ENCODE results near the gene GBP5.
A peak's percentile ranks its signal among the peaks of the same experiment; 100 is the strongest.

The GBP5 gene

DNA sequence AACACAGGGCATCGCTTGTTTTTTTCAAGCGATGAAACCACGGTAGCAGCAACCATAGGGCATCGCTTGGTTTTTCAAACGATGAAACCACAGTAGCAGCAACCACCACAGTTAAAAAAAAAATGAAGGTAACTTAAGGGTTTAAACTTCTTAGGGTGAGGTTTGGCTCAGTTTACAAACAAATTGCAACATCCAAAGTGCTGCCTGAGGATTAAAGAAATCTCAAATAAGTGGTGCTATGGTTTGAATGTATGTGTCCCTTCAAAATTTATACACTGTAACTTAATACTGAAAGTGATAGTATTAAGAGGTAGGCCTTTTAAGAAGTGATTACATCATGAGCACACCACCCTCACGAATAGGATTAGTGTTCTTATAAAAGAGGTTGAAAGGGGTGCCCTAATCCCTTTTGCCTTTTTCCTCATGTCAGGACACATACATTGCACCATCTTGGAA is 6.4 kb upstream of the GBP5 start:
- no peak overlapping the region for H3K4me3 ChIP-seq (replicated peaks in 1 of 2; ENCODE audit: low read depth in 2 of 2, low read length in 2 of 2)

DNA sequence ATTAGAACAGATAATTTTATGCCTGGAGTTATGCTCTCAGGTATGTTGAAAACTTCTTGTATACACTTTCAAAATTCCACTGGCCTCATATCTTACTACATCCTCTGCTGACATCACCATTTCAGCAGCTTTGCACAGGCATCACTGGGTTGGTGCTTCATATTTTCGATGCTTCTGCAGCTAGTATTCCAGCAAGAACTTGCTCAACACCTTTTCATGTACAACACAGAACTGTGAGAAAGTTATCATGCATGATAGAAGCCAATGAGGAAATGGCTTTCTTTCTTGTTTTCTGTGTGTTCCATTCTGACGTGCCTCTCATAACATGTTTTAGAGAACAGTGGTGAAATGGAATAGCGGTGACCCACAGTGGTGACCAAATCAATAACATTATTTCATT is 5.1 kb upstream of the GBP5 start:
- peak in 1 of 2 donors; percentile 5 for DNase-seq (ENCODE audit: low read depth in 2 of 2)
- no peak overlapping the region for H3K4me3 ChIP-seq (replicated peaks in 1 of 2; ENCODE audit: low read depth in 2 of 2, low read length in 2 of 2)
- TF ChIP-seq, protein P1, sequence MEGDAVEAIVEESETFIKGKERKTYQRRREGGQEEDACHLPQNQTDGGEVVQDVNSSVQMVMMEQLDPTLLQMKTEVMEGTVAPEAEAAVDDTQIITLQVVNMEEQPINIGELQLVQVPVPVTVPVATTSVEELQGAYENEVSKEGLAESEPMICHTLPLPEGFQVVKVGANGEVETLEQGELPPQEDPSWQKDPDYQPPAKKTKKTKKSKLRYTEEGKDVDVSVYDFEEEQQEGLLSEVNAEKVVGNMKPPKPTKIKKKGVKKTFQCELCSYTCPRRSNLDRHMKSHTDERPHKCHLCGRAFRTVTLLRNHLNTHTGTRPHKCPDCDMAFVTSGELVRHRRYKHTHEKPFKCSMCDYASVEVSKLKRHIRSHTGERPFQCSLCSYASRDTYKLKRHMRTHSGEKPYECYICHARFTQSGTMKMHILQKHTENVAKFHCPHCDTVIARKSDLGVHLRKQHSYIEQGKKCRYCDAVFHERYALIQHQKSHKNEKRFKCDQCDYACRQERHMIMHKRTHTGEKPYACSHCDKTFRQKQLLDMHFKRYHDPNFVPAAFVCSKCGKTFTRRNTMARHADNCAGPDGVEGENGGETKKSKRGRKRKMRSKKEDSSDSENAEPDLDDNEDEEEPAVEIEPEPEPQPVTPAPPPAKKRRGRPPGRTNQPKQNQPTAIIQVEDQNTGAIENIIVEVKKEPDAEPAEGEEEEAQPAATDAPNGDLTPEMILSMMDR (IDR thresholded peaks at IDR 0.05; ENCODE audit: low read depth, low read length): no peak

More for the DNA sequence above, 6.4 kb upstream of the GBP5 start:
- TF ChIP-seq, protein P1 (IDR thresholded peaks at IDR 0.05; ENCODE audit: low read depth, low read length): no peak
- DNase-seq (ENCODE audit: low read depth in 2 of 2): no peak

DNA sequence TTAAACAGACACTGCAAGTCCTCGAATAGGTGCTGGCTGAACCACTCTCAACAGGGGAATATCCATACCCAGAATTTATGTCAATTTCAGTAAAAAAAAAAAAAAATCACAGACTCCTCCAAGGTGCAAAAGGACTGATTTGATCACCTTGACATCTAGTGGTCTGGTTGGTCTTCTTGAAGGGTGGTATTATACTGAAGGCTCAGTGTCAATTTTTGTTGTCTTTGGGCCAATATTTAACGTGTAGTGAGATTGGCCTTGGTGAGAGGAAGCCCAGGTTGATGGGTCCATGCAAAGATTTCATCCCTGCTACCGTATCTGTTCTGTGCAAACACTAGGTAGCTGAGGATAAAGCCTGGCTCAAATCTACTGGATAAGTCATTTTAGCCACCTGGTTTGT is 4.0 kb upstream of the GBP5 start:
- TF ChIP-seq, protein P1 (IDR thresholded peaks at IDR 0.05; ENCODE audit: low read depth, low read length): no peak
- no peak overlapping the region for H3K4me3 ChIP-seq (replicated peaks in 1 of 2; ENCODE audit: low read depth in 2 of 2, low read length in 2 of 2)
- peak; percentile 9 to 19 for DNase-seq (ENCODE audit: low read depth in 2 of 2)

DNA sequence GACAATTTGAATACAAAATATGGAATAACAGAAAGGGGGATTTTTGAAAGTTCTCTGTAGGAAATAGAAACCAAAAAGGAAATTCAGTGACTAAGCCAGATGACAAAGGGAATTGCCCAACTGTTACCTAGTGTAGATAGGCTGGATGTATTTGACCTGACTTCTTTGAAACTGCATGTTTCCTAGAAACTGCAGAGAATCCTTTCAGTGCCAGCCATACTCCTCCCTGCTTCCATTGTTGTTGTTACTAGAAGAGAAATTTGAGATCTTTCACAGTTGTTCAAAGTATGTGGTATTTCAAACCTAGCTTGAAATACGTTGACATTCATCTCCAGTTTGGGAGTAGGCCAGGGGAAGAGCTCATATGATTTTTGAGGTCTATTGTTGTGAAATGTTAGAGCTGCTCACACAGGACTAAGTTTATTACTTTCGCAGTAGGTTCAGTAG is 1.8 kb upstream of the GBP5 start:
- TF ChIP-seq, protein P1 (IDR thresholded peaks at IDR 0.05; ENCODE audit: low read depth, low read length): no peak
- H3K4me3 ChIP-seq (replicated peaks in 1 of 2; ENCODE audit: low read depth in 2 of 2, low read length in 2 of 2): no peak overlapping the region
- peak; percentile 89 to 91 for DNase-seq (ENCODE audit: low read depth in 2 of 2)

DNA sequence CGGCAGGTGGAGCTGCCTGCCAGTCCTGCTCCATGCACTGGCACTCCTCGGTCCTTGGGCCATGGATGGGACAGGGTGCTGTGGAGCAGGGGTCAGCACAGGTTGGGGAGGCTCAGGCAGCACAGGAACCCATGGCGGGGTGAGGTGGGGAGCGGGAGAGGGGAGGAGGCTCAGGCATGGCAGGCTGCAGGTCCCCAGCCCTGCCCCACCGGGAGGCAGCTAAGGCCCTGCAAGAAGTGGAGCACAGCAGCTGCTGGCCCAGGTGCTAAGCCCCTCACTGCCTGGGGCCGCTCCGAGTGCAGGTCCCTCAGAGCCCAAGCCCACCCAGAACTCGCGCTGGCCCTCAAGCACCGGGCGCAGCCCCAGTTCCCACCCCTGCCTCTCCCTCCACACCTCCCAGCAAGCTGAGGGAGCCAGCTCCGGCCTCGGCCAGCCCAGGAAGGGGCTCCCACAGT is 691 bp upstream of the GBP5 start:
- DNase-seq (ENCODE audit: low read depth in 2 of 2): no peak
- TF ChIP-seq, protein P1 (IDR thresholded peaks at IDR 0.05; ENCODE audit: low read depth, low read length): no peak
- H3K4me3 ChIP-seq (replicated peaks in 1 of 2; ENCODE audit: low read depth in 2 of 2, low read length in 2 of 2): no peak overlapping the region

DNA sequence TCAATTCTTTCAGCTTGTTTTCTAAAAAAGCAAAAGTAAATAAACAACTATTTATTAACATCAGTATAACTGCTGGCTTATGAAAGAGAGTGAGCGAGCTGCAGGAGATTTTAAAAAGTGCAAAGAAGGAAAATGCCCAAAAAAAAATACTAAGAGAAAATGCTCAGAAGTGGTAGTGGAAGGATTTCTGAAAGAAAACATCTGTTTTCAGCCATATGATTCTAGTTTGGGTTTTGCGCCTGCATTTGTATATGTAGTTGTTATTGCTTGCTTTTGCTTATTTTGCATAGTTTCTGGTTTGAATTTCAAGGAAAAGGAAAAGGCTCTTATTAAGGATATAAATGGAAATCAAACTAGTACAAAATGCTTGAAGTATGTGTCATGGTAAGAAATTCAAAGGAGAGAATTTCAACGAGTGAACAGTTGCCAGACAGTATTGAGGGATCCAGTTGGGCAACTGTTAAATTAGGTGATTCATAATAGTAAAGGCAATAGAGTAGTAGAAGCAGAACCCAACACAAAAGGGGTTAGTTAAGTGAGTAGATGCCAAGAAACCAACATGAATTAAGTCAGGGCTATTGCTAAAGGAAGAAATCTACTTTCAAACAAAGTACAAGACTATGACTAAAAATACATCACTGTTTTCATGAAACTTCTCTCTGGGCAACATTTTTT is 1.2 kb downstream of the GBP5 start:
- no peak overlapping the region for H3K4me3 ChIP-seq (replicated peaks in 1 of 2; ENCODE audit: low read depth in 2 of 2, low read length in 2 of 2)
- TF ChIP-seq, protein P1 (IDR thresholded peaks at IDR 0.05; ENCODE audit: low read depth, low read length): no peak
- DNase-seq (ENCODE audit: low read depth in 2 of 2): peak; percentile 71 to 88

Data from cardiac fibroblast (primary cell).